Measurements from ENCODE around the gene HES4. TPM values are rescaled to one million over a fixed set of nuclear protein-coding genes. Genes with fewer than 3 reads are reported as not detected.

The HES4 gene
- total RNA-seq, 1 experiment from 2014 or later: 233 TPM

DNA sequence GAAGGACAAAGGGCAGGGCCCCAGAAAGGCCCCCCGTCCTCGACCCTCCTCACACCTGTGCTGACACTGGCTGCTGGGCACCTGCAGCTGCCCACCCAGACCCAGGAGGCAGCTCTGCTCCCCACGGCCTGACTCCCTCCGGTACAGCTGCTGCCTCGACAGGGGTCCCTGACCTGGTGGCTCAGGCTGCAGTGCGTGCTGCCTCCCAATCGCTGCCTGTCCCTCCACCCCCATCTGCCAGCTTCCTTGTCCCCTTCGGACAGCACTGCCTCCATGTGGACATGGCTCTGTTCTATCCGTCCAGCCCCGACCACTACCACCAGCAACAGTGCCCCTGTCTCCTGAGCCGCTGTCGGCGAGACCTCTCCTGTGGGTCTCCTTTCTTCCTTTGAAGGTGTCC lies 45.0 kb downstream of the HES4 start:
- H3K9me2 ChIP-seq (replicated peaks; ENCODE audit: low read length): no peaks in the 10 kb centered on the region
- H3K4me3 ChIP-seq (ENCODE audit: low read length): no peak overlapping the region
- H2AFZ ChIP-seq (ENCODE audit: low read length): no peak overlapping the region
- H3K9ac ChIP-seq (ENCODE audit: low read length): no peak overlapping the region
- CTCF ChIA-PET: no interaction called here
- no peaks in the 10 kb centered on the region for H3K27me3 ChIP-seq (ENCODE audit: low read length)
- no peak overlapping the region for H3K4me2 ChIP-seq (ENCODE audit: low read length)
- H3K27ac ChIP-seq (ENCODE audit: low read length): no peak overlapping the region
- peaks cover 5% of the 10 kb centered on the region; the same call in 1 of the 2 replicates for H4K20me1 ChIP-seq (ENCODE audit: low read length)
- no TSS peak for BruUV-seq (replicated peaks)
- DNase-seq (no peak), ATAC-seq (no peak)
- no peaks in the 10 kb centered on the region for H3F3A ChIP-seq (ENCODE audit: low read length, unreplicated experiment)
- intact Hi-C loops (cut with micrococcal nuclease): no loop called here
- POLR2A ChIA-PET (ENCODE audit: unreplicated experiment): no interaction called here
- peaks cover 42% of the 10 kb centered on the region for H3K36me3 ChIP-seq (ENCODE audit: low read depth, low read length)
- no peak for TF ChIP-seq EZH2 (IDR thresholded peaks at IDR 0.05; ENCODE audit: low read length, unreplicated experiment)
- peaks cover 9% of the 10 kb centered on the region for H3K4me1 ChIP-seq (ENCODE audit: insufficient read depth, low read length)
- H3K9me3 ChIP-seq (ENCODE audit: low read length): no peaks in the 10 kb centered on the region
- peaks cover 38% of the 10 kb centered on the region for H3K79me2 ChIP-seq (ENCODE audit: low read length)

DNA sequence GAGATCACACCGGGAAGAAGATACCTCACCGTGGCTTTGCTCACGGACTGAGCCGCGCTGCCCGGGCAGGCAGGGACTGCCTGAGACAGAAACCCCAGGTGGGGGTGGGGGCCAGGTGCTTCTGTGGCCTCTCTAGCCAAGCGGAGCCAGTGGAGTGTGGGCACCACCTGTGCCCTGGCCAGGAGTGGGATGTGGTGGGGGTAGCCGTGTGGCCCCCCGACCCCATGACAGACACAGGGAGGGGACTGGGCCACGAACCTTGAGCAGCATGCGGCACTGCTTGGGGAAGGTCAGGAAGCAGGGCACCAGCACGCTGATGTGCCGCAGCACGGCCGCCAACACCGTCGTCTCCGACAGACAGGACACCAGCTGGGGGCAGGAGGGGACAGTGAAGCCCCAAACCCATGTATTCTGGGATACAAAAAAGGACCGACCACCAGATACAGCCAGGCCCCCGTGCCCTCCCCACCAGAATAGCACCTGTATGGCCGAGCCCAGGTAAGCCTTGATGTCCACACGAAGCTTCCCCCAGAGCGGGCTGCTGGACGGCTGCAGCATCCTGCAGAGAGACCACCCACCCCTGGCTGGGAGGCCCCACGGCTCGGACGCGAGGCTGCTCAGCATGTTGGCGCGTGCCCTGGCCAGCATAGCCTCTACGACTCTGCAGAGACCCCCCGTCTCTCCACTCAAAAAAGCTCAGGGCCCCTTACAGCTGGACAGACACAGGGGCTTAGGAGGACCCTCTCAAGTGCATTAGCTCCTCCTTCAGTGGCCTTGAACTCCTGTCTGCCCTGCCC lies 46.2 kb downstream of the HES4 start:
- peaks cover 5% of the 10 kb centered on the region; the same call in 1 of the 2 replicates for H4K20me1 ChIP-seq (ENCODE audit: low read length)
- DNase-seq: no peak
- H3K4me3 ChIP-seq (ENCODE audit: low read length): no peak overlapping the region
- H3K27me3 ChIP-seq (ENCODE audit: low read length): no peaks in the 10 kb centered on the region
- H3K4me2 ChIP-seq (ENCODE audit: low read length): no peak overlapping the region
- no peak overlapping the region for H3K9ac ChIP-seq (ENCODE audit: low read length)
- no peak overlapping the region for H3K27ac ChIP-seq (ENCODE audit: low read length)
- no peak overlapping the region for H2AFZ ChIP-seq (ENCODE audit: low read length)
- peaks cover 52% of the 10 kb centered on the region for H3K36me3 ChIP-seq (ENCODE audit: low read depth, low read length)
- intact Hi-C loops (cut with micrococcal nuclease): no loop called here
- H3K9me2 ChIP-seq (replicated peaks; ENCODE audit: low read length): no peaks in the 10 kb centered on the region
- no peak for TF ChIP-seq EZH2phosphoT487 (IDR thresholded peaks at IDR 0.05; ENCODE audit: borderline replicate concordance, low read length)
- TF ChIP-seq EZH2 (IDR thresholded peaks at IDR 0.05; ENCODE audit: low read length, unreplicated experiment): no peak
- TF ChIP-seq, protein P1, sequence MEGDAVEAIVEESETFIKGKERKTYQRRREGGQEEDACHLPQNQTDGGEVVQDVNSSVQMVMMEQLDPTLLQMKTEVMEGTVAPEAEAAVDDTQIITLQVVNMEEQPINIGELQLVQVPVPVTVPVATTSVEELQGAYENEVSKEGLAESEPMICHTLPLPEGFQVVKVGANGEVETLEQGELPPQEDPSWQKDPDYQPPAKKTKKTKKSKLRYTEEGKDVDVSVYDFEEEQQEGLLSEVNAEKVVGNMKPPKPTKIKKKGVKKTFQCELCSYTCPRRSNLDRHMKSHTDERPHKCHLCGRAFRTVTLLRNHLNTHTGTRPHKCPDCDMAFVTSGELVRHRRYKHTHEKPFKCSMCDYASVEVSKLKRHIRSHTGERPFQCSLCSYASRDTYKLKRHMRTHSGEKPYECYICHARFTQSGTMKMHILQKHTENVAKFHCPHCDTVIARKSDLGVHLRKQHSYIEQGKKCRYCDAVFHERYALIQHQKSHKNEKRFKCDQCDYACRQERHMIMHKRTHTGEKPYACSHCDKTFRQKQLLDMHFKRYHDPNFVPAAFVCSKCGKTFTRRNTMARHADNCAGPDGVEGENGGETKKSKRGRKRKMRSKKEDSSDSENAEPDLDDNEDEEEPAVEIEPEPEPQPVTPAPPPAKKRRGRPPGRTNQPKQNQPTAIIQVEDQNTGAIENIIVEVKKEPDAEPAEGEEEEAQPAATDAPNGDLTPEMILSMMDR (conservative IDR thresholded peaks at IDR 0.05; ENCODE audit: low read depth, low read length): no peak
- BruUV-seq (replicated peaks): no TSS peak
- H3K4me1 ChIP-seq (ENCODE audit: insufficient read depth, low read length): peaks cover 9% of the 10 kb centered on the region
- ChIA-PET CTCF (no interaction called here), POLR2A (ENCODE audit: unreplicated experiment) (no interaction called here)
- peaks cover 34% of the 10 kb centered on the region for H3K79me2 ChIP-seq (ENCODE audit: low read length)
- no peaks in the 10 kb centered on the region for H3K9me3 ChIP-seq (ENCODE audit: low read length)
- no peak for ATAC-seq
- no peaks in the 10 kb centered on the region for H3F3A ChIP-seq (ENCODE audit: low read length, unreplicated experiment)

DNA sequence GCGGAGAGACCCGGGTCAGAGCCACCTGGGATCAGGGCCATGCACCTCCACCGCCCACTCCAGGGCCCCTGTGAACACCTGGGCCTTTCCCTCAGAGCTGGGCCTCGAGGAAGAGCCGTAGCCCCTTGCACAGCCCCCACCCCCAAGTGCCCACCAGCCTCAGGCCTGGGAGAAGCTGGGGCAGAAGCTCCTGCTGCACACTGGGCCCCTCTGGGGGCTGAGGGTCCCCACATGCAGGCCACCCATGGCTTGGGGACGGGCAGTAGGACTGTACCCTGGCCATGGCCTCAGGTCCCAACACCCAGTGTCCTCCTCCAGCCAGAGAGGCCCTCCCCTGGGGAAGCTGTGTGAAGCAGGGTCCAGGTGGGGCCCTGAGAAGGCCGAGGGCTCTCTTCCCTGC lies 47.3 kb downstream of the HES4 start:
- ChIA-PET CTCF (no interaction called here), POLR2A (ENCODE audit: unreplicated experiment) (no interaction called here)
- ATAC-seq: no peak
- H3K4me2 ChIP-seq (ENCODE audit: low read length): no peak overlapping the region
- no peaks in the 10 kb centered on the region for H3F3A ChIP-seq (ENCODE audit: low read length, unreplicated experiment)
- no peak overlapping the region for H2AFZ ChIP-seq (ENCODE audit: low read length)
- H3K9ac ChIP-seq (ENCODE audit: low read length): no peak overlapping the region
- peaks cover 5% of the 10 kb centered on the region; the same call in 1 of the 2 replicates for H4K20me1 ChIP-seq (ENCODE audit: low read length)
- peaks cover 6% of the 10 kb centered on the region for H3K4me1 ChIP-seq (ENCODE audit: insufficient read depth, low read length)
- H3K4me3 ChIP-seq (ENCODE audit: low read length): no peak overlapping the region
- no peaks in the 10 kb centered on the region for H3K9me2 ChIP-seq (replicated peaks; ENCODE audit: low read length)
- H3K36me3 ChIP-seq (ENCODE audit: low read depth, low read length): peaks cover 55% of the 10 kb centered on the region
- no peak for DNase-seq
- no peaks in the 10 kb centered on the region for H3K9me3 ChIP-seq (ENCODE audit: low read length)
- no TSS peak for BruUV-seq (replicated peaks)
- H3K27ac ChIP-seq (ENCODE audit: low read length): no peak overlapping the region
- TF ChIP-seq, protein P1 (conservative IDR thresholded peaks at IDR 0.05; ENCODE audit: low read depth, low read length): no peak
- TF ChIP-seq EZH2phosphoT487 (IDR thresholded peaks at IDR 0.05; ENCODE audit: borderline replicate concordance, low read length) (no peak), EZH2 (IDR thresholded peaks at IDR 0.05; ENCODE audit: low read length, unreplicated experiment) (no peak)
- H3K79me2 ChIP-seq (ENCODE audit: low read length): peaks cover 23% of the 10 kb centered on the region
- intact Hi-C loops (cut with micrococcal nuclease): no loop called here
- no peaks in the 10 kb centered on the region for H3K27me3 ChIP-seq (ENCODE audit: low read length)
